ENCODE results near the gene SIN3A.
"Not testable (repeated sequence)": the region's sequence is repeated elsewhere in the genome, so short reads cannot be mapped to it uniquely, and the experiment has no call there.

SIN3A gene

GRCh38 chr15:75451202-75451673 lies 252 bp downstream of the SIN3A start:
- H3K36me3 ChIP-seq (ENCODE audit: control insufficient read depth in 5 of 5, insufficient read depth in 5 of 5, low read length in 5 of 5), result peaks cover 0 to 7% (median 0%) of the 10 kb centered on the region in 5 donors
- H3K4me3 ChIP-seq (ENCODE audit: low read depth in 1 of 5, low read length in 5 of 5), result peak overlapping the region in 4 of 5 donors; percentile 67 to 89 (median 78)
- peak overlapping the region; percentile 82 for H3K27ac ChIP-seq (ENCODE audit: low read depth, low read length)
- no peaks in the 10 kb centered on the region for H3K9me3 ChIP-seq (ENCODE audit: control insufficient read depth in 5 of 5, low read length in 5 of 5)
- H3K27me3 ChIP-seq (ENCODE audit: control insufficient read depth in 5 of 5, insufficient read depth in 4 of 5, low read length in 5 of 5), result no peaks in the 10 kb centered on the region
- H3K9ac ChIP-seq (ENCODE audit: low read length in 5 of 5), result peak overlapping the region in 4 of 5 donors; percentile 77 to 91 (median 80)
- peaks cover 11 to 38% (median 34%) of the 10 kb centered on the region in 5 donors for H3K4me1 ChIP-seq (ENCODE audit: control insufficient read depth in 5 of 5, insufficient read depth in 5 of 5, low read length in 5 of 5)

- Histone ChIP-seq H3K4me3 (ENCODE audit: low read depth in 1 of 5, low read length in 5 of 5) (peak overlapping the region; percentile 78 to 97 (median 95)), H3K27ac (ENCODE audit: low read depth, low read length) (peak overlapping the region; percentile 97), H3K9ac (ENCODE audit: low read length in 5 of 5) (peak overlapping the region; percentile 48 to 92 (median 87)), H3K4me1 (ENCODE audit: control insufficient read depth in 5 of 5, insufficient read depth in 5 of 5, low read length in 5 of 5) (peaks cover 11 to 34% (median 30%) of the 10 kb centered on the region in 5 donors), H3K9me3 (ENCODE audit: control insufficient read depth in 5 of 5, low read length in 5 of 5) (no peaks in the 10 kb centered on the region), H3K27me3 (ENCODE audit: control insufficient read depth in 5 of 5, insufficient read depth in 4 of 5, low read length in 5 of 5) (no peaks in the 10 kb centered on the region), H3K36me3 (ENCODE audit: control insufficient read depth in 5 of 5, insufficient read depth in 5 of 5, low read length in 5 of 5) (peaks cover 0 to 7% (median 3%) of the 10 kb centered on the region in 5 donors)
Measured at GRCh38 chr15:75450307-75451201, 936 bp downstream of the SIN3A start.

GRCh38 chr15:75449585-75450306 lies 1.7 kb downstream of the SIN3A start:
- Histone ChIP-seq H3K9me3 (ENCODE audit: control insufficient read depth in 5 of 5, low read length in 5 of 5) (no peaks in the 10 kb centered on the region), H3K36me3 (ENCODE audit: control insufficient read depth in 5 of 5, insufficient read depth in 5 of 5, low read length in 5 of 5) (peaks cover 0 to 7% (median 3%) of the 10 kb centered on the region in 5 donors), H3K4me3 (ENCODE audit: low read depth in 1 of 5, low read length in 5 of 5) (peak overlapping the region; percentile 78 to 97 (median 95)), H3K4me1 (ENCODE audit: control insufficient read depth in 5 of 5, insufficient read depth in 5 of 5, low read length in 5 of 5) (peaks cover 11 to 34% (median 30%) of the 10 kb centered on the region in 5 donors), H3K27me3 (ENCODE audit: control insufficient read depth in 5 of 5, insufficient read depth in 4 of 5, low read length in 5 of 5) (no peaks in the 10 kb centered on the region), H3K9ac (ENCODE audit: low read length in 5 of 5) (peak overlapping the region; percentile 48 to 92 (median 87)), H3K27ac (ENCODE audit: low read depth, low read length) (peak overlapping the region; percentile 97)

- not testable (repeated sequence) for H3K36me3 ChIP-seq (ENCODE audit: control insufficient read depth in 5 of 5, insufficient read depth in 5 of 5, low read length in 5 of 5); H3K9me3 ChIP-seq (ENCODE audit: control insufficient read depth in 5 of 5, low read length in 5 of 5); H3K4me3 ChIP-seq (ENCODE audit: low read depth in 1 of 5, low read length in 5 of 5); H3K27me3 ChIP-seq (ENCODE audit: control insufficient read depth in 5 of 5, insufficient read depth in 4 of 5, low read length in 5 of 5); H3K9ac ChIP-seq (ENCODE audit: low read length in 5 of 5); H3K27ac ChIP-seq (ENCODE audit: low read depth, low read length)
- H3K4me1 ChIP-seq (ENCODE audit: control insufficient read depth in 5 of 5, insufficient read depth in 5 of 5, low read length in 5 of 5), result peaks cover 9 to 29% (median 28%) of the 10 kb centered on the region in 5 donors
Measured at GRCh38 chr15:75448171-75448570, 3.3 kb downstream of the SIN3A start.

- peaks cover 0 to 22% (median 15%) of the 10 kb centered on the region in 5 donors for H3K4me1 ChIP-seq (ENCODE audit: control insufficient read depth in 5 of 5, insufficient read depth in 5 of 5, low read length in 5 of 5)
- H3K27ac ChIP-seq (ENCODE audit: low read depth, low read length), result no peak overlapping the region
- no peak overlapping the region for H3K4me3 ChIP-seq (ENCODE audit: low read depth in 1 of 5, low read length in 5 of 5)
- H3K36me3 ChIP-seq (ENCODE audit: control insufficient read depth in 5 of 5, insufficient read depth in 5 of 5, low read length in 5 of 5), result peaks cover 2 to 17% (median 4%) of the 10 kb centered on the region in 5 donors
- H3K9me3 ChIP-seq (ENCODE audit: control insufficient read depth in 5 of 5, low read length in 5 of 5), result no peaks in the 10 kb centered on the region
- H3K27me3 ChIP-seq (ENCODE audit: control insufficient read depth in 5 of 5, insufficient read depth in 4 of 5, low read length in 5 of 5), result no peaks in the 10 kb centered on the region
- H3K9ac ChIP-seq (ENCODE audit: low read length in 5 of 5), result no peak overlapping the region
Measured at GRCh38 chr15:75446151-75446550, 5.3 kb downstream of the SIN3A start.

- H3K27me3 ChIP-seq (ENCODE audit: control insufficient read depth in 5 of 5, insufficient read depth in 4 of 5, low read length in 5 of 5); H3K9ac ChIP-seq (ENCODE audit: low read length in 5 of 5); H3K27ac ChIP-seq (ENCODE audit: low read depth, low read length); H3K4me3 ChIP-seq (ENCODE audit: low read depth in 1 of 5, low read length in 5 of 5); H3K9me3 ChIP-seq (ENCODE audit: control insufficient read depth in 5 of 5, low read length in 5 of 5): not testable (repeated sequence)
- peaks cover 2 to 17% (median 4%) of the 10 kb centered on the region in 5 donors for H3K36me3 ChIP-seq (ENCODE audit: control insufficient read depth in 5 of 5, insufficient read depth in 5 of 5, low read length in 5 of 5)
- H3K4me1 ChIP-seq (ENCODE audit: control insufficient read depth in 5 of 5, insufficient read depth in 5 of 5, low read length in 5 of 5), result peaks cover 0 to 20% (median 13%) of the 10 kb centered on the region in 5 donors
Measured at GRCh38 chr15:75445324-75445723, 6.2 kb downstream of the SIN3A start.

- H3K36me3 ChIP-seq (ENCODE audit: control insufficient read depth in 5 of 5, insufficient read depth in 5 of 5, low read length in 5 of 5), result peaks cover 2 to 17% (median 4%) of the 10 kb centered on the region in 5 donors
- H3K9ac ChIP-seq (ENCODE audit: low read length in 5 of 5); H3K27ac ChIP-seq (ENCODE audit: low read depth, low read length); H3K4me1 ChIP-seq (ENCODE audit: control insufficient read depth in 5 of 5, insufficient read depth in 5 of 5, low read length in 5 of 5); H3K9me3 ChIP-seq (ENCODE audit: control insufficient read depth in 5 of 5, low read length in 5 of 5); H3K27me3 ChIP-seq (ENCODE audit: control insufficient read depth in 5 of 5, insufficient read depth in 4 of 5, low read length in 5 of 5); H3K4me3 ChIP-seq (ENCODE audit: low read depth in 1 of 5, low read length in 5 of 5): not testable (repeated sequence)
Measured at GRCh38 chr15:75443972-75444453, 7.5 kb downstream of the SIN3A start.

GRCh38 chr15:75437721-75438120 lies 13.8 kb downstream of the SIN3A start:
- H3K27ac ChIP-seq (ENCODE audit: low read depth, low read length), result no peak overlapping the region
- H3K4me1 ChIP-seq (ENCODE audit: control insufficient read depth in 5 of 5, insufficient read depth in 5 of 5, low read length in 5 of 5), result peaks cover 0 to 4% (median 0%) of the 10 kb centered on the region in 5 donors
- no peak overlapping the region for H3K9ac ChIP-seq (ENCODE audit: low read length in 5 of 5)
- H3K9me3 ChIP-seq (ENCODE audit: control insufficient read depth in 5 of 5, low read length in 5 of 5), result no peaks in the 10 kb centered on the region
- H3K36me3 ChIP-seq (ENCODE audit: control insufficient read depth in 5 of 5, insufficient read depth in 5 of 5, low read length in 5 of 5), result peaks cover 0 to 14% (median 3%) of the 10 kb centered on the region in 5 donors
- H3K4me3 ChIP-seq (ENCODE audit: low read depth in 1 of 5, low read length in 5 of 5), result no peak overlapping the region
- H3K27me3 ChIP-seq (ENCODE audit: control insufficient read depth in 5 of 5, insufficient read depth in 4 of 5, low read length in 5 of 5), result no peaks in the 10 kb centered on the region

GRCh38 chr15:75436881-75437280 lies 14.6 kb downstream of the SIN3A start:
- no peaks in the 10 kb centered on the region for H3K27me3 ChIP-seq (ENCODE audit: control insufficient read depth in 5 of 5, insufficient read depth in 4 of 5, low read length in 5 of 5)

More at GRCh38 chr15:75436881-75437280, 14.6 kb downstream of the SIN3A start:
- peaks cover 0 to 4% (median 0%) of the 10 kb centered on the region in 5 donors for H3K4me1 ChIP-seq (ENCODE audit: control insufficient read depth in 5 of 5, insufficient read depth in 5 of 5, low read length in 5 of 5)
- H3K9ac ChIP-seq (ENCODE audit: low read length in 5 of 5), result no peak overlapping the region
- no peaks in the 10 kb centered on the region for H3K9me3 ChIP-seq (ENCODE audit: control insufficient read depth in 5 of 5, low read length in 5 of 5)
- no peak overlapping the region for H3K27ac ChIP-seq (ENCODE audit: low read depth, low read length)
- H3K36me3 ChIP-seq (ENCODE audit: control insufficient read depth in 5 of 5, insufficient read depth in 5 of 5, low read length in 5 of 5), result peaks cover 0 to 14% (median 3%) of the 10 kb centered on the region in 5 donors
- H3K4me3 ChIP-seq (ENCODE audit: low read depth in 1 of 5, low read length in 5 of 5), result no peak overlapping the region
